ENCODE measurements around the gene IL18RAP. TPM values are rescaled to one million over a fixed set of nuclear protein-coding genes. Genes with fewer than 3 reads are reported as not detected.

Gene IL18RAP
- total RNA-seq, 1 experiment from 2014 or later: not detected

DNA sequence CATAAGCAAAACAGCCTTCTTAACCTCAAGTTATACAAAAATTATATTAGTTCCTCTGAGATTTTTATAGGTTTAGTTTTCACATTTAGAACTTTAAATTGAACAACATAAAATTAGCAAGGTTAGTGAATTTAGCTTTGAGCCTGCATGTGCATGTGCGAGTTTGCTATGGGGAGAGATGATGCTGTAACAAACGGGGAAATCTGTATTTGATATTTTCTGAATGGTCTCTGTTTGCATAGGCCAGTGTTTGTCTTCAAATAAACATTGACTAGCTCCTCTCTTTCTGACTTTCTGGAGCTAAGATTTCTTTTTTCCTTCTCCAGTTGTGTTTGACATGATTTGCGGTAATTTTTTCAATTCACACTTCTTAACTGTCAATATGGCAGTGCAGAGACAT is 30.9 kb upstream of the IL18RAP start:
- ChIA-PET CTCF (no interaction called here), POLR2A (no interaction called here)
- Mint-ChIP-seq H3K4me1 (no peaks in the 10 kb centered on the region), H3K4me3 (no peak overlapping the region), H3K36me3 (no peaks in the 10 kb centered on the region), H3K27me3 (ENCODE audit: low read depth) (no peaks in the 10 kb centered on the region), H3K27ac (no peak overlapping the region), H3K9me3 (peaks cover 4% of the 10 kb centered on the region; the same call in 1 of the 2 replicates)
- no peak for TF ChIP-seq SP1 (CRISPR knock-in tag; conservative IDR thresholded peaks at IDR 0.05)
- no peak for TF ChIP-seq IRF1 (CRISPR knock-in tag; IDR thresholded peaks at IDR 0.05)
- TF ChIP-seq RELA (CRISPR knock-in tag; IDR thresholded peaks at IDR 0.05; ENCODE audit: borderline replicate concordance): no peak
- no peak for TF ChIP-seq MYBL2 (CRISPR knock-in tag; IDR thresholded peaks at IDR 0.05)
- no peak for TF ChIP-seq ZNF121 (CRISPR knock-in tag; IDR thresholded peaks at IDR 0.05)
- TF ChIP-seq, protein P1, sequence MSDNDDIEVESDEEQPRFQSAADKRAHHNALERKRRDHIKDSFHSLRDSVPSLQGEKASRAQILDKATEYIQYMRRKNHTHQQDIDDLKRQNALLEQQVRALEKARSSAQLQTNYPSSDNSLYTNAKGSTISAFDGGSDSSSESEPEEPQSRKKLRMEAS (CRISPR knock-in tag; IDR thresholded peaks at IDR 0.05): no peak
- TF ChIP-seq, protein P2, sequence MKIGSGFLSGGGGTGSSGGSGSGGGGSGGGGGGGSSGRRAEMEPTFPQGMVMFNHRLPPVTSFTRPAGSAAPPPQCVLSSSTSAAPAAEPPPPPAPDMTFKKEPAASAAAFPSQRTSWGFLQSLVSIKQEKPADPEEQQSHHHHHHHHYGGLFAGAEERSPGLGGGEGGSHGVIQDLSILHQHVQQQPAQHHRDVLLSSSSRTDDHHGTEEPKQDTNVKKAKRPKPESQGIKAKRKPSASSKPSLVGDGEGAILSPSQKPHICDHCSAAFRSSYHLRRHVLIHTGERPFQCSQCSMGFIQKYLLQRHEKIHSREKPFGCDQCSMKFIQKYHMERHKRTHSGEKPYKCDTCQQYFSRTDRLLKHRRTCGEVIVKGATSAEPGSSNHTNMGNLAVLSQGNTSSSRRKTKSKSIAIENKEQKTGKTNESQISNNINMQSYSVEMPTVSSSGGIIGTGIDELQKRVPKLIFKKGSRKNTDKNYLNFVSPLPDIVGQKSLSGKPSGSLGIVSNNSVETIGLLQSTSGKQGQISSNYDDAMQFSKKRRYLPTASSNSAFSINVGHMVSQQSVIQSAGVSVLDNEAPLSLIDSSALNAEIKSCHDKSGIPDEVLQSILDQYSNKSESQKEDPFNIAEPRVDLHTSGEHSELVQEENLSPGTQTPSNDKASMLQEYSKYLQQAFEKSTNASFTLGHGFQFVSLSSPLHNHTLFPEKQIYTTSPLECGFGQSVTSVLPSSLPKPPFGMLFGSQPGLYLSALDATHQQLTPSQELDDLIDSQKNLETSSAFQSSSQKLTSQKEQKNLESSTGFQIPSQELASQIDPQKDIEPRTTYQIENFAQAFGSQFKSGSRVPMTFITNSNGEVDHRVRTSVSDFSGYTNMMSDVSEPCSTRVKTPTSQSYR (CRISPR knock-in tag; IDR thresholded peaks at IDR 0.05): no peak
- no peak for TF ChIP-seq CREM (CRISPR knock-in tag; IDR thresholded peaks at IDR 0.05)
- ATAC-seq: no peak
- no peak for DNase-seq (ENCODE audit: low spot score)

GRCh38 chr2:102392942-102393341 is 30.0 kb upstream of the IL18RAP start:
- H3K4me3 Mint-ChIP-seq: no peak overlapping the region
- ChIA-PET CTCF (no interaction called here), POLR2A (no interaction called here)
- no peaks in the 10 kb centered on the region for H3K4me1 Mint-ChIP-seq
- TF ChIP-seq PREB (CRISPR knock-in tag; IDR thresholded peaks at IDR 0.05; ENCODE audit: borderline replicate concordance): no peak
- no peak for TF ChIP-seq PRDM15 (CRISPR knock-in tag; IDR thresholded peaks at IDR 0.05)
- TF ChIP-seq ETV6 (CRISPR knock-in tag; IDR thresholded peaks at IDR 0.05): no peak
- TF ChIP-seq, protein P3, sequence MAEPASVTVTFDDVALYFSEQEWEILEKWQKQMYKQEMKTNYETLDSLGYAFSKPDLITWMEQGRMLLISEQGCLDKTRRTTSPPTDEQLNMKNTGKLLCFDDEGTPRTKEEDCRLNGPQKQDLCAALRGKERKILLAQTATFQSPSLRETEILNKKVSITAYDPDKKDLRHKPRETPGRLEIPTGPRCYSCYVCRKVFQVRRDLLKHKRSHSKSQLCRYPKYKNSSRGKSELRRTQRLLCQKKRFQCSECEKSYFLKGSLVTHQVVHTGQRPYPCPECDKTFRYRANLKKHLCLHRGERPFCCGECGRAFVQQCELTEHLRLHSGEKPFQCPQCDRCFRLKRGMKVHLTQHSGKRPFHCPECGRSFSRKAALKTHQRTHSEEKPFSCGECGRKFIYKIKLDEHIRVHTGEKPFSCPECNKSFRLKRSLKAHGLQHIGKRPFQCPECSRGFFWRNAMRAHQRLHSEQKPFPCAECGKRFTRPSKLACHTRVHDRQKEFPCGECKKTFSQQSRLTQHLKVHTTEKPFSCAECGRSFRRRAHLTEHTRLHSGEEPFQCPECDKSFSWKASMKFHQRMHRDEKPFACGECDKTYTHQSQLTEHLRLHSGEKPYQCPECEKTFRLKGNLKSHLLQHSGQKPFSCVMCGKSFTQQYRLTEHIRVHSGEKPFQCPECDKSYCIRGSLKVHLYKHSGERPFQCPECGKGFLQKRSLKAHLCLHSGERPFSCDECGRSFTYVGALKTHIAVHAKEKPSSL (CRISPR knock-in tag; conservative IDR thresholded peaks at IDR 0.05): no peak
- no peak for TF ChIP-seq JUN (CRISPR knock-in tag; IDR thresholded peaks at IDR 0.05)
- TF ChIP-seq NFE2L1 (CRISPR knock-in tag; IDR thresholded peaks at IDR 0.05): no peak
- no peak for TF ChIP-seq NFYB (CRISPR knock-in tag; conservative IDR thresholded peaks at IDR 0.05; ENCODE audit: low read depth)
- no peak for TF ChIP-seq NR1H2 (CRISPR knock-in tag; IDR thresholded peaks at IDR 0.05)
- no peak for TF ChIP-seq E2F1 (CRISPR knock-in tag; IDR thresholded peaks at IDR 0.05)
- DNase-seq (ENCODE audit: low spot score): no peak
- no peaks in the 10 kb centered on the region for H3K27me3 Mint-ChIP-seq (ENCODE audit: low read depth)
- H3K36me3 Mint-ChIP-seq: no peaks in the 10 kb centered on the region
- no peak for ATAC-seq
- H3K9me3 Mint-ChIP-seq: no peaks in the 10 kb centered on the region
- no peak overlapping the region for H3K27ac Mint-ChIP-seq

All from WTC11 (cell line).